Ovary (tissue), 9 donors: ENCODE data around the gene AUTS2. TPM values are rescaled to one million over a fixed set of nuclear protein-coding genes. Genes with fewer than 3 reads are reported as not detected.
A peak's percentile ranks its signal among the peaks of the same experiment; 100 is the strongest.

Experiments used
- DNase-seq, 5 donors: peaks; one replicate each; pipeline ENCODE4 v3.0.0-alpha.2; 2019 to 2020
- H3K27ac ChIP-seq, 2 donors: fragments of 200-600 bp; one replicate each; pipeline versions ENCODE4 v1.5.1 to v1.8.0; 2019 to 2022
- H3K27me3 ChIP-seq: fragments of 200-600 bp; one replicate; pipeline ENCODE4 v1.8.0; 2022
- H3K36me3 ChIP-seq: fragments of 200-600 bp; sonication (generic); one replicate; pipeline ENCODE4 v1.5.1; 2019
- H3K4me1 ChIP-seq: one replicate; pipeline ENCODE4 v1.8.1; 2013; ENCODE audit warnings: mild to moderate bottlenecking, moderate library complexity; ENCODE audit not compliant: insufficient read depth
- H3K4me3 ChIP-seq: fragments of 200-600 bp; sonication (generic); one replicate; pipeline ENCODE4 v1.5.1; 2017
- H3K9me3 ChIP-seq, 2 donors: fragments of 200-600 bp in 1 of 2; sonication (generic) in 1 of 2; one replicate each; pipeline versions ENCODE4 v1.5.1 to v1.8.1; 2013 to 2019; ENCODE audit warnings: mild to moderate bottlenecking in 1 of 2, moderate library complexity in 1 of 2
- EP300 ChIP-seq: sonication (generic); formaldehyde crosslinking; IDR thresholded peaks from one replicate; pipeline ENCODE4 v1.6.1; 2017; ENCODE audit warnings: antibody characterized with exemption
- POLR2A ChIP-seq: fragments of 450-650 bp; IDR thresholded peaks from one replicate; pipeline ENCODE4 v1.6.1; 2017; ENCODE audit warnings: antibody characterized with exemption, mild to moderate bottlenecking, moderate library complexity
- WGBS, 3 donors: extraction: QIAGEN DNeasy Blood & Tissue Kit in 1 of 3; methylation state at CpG; one replicate each; pipeline versions ENCODE4 v1.1.5 to v1.1.7; 2013 to 2017; 5-methylcytosine and 5-hydroxymethylcytosine counted together
- intact Hi-C, 4 donors: fragments of 100-400 bp; cut with DNase I; formaldehyde crosslinking; loops; one replicate each; pipeline versions ENCODE4 v1.11.0 to v1.15.1; 2022 to 2023
- polyA plus RNA-seq, 2 donors: library from polyadenylated mRNA; stranded (reverse); fragments of 200-250 nt in 1 of 2; fragments of 350-450 nt in 1 of 2; fragmentation: Illumina TruSeq in 1 of 2; extraction: RNeasy Lipid Tissue Mini Kit (QIAGEN cat#74804) in 1 of 2; gene quantifications; one replicate each; pipeline ENCODE4 v1.2.3, GENCODE V29; 2013 to 2014
- total RNA-seq, 7 donors: library from RNA; depleted of rRNA in 2 of 7; stranded (reverse); fragments of >200 nt in 2 of 7; fragmentation: NEBNext Ultra II Directional in 3 of 7; extraction: Animal tissue kit (Norgen Biotek cat#: 25700) in 3 of 7; gene quantifications; one replicate each; pipeline versions ENCODE4 v1.1.0 to v1.2.4, GENCODE V29; 2016 to 2023
- TF ChIP-seq, protein P1 (sequence below), 3 donors: fragments of 450-650 bp in 2 of 3; fragments of 200-600 bp in 1 of 3; IDR thresholded peaks; one replicate each; pipeline versions ENCODE4 v1.5.1 to v1.8.0; 2016 to 2022; ENCODE audit warnings: antibody characterized with exemption in 3 of 3, mild to moderate bottlenecking in 1 of 3
- donor health status: DM: no; HTN: no; CAD: no; lungs with moderate emphysema.
- donor health status: DM: no; HTN: no; CAD: no.
- donor health status: Bipolar disorder and iron deficiency.
- donor health status: DM: yes; HTN: yes; CAD: no.
- donor health status: DM: no; HTN: no; CAD: no.
- donor health status: DM: yes; HTN: yes; CAD: no.

AUTS2 gene
- total and polyA plus RNA-seq, 9 donors: 18.3 to 60.9 (median 44.9) TPM

DNA sequence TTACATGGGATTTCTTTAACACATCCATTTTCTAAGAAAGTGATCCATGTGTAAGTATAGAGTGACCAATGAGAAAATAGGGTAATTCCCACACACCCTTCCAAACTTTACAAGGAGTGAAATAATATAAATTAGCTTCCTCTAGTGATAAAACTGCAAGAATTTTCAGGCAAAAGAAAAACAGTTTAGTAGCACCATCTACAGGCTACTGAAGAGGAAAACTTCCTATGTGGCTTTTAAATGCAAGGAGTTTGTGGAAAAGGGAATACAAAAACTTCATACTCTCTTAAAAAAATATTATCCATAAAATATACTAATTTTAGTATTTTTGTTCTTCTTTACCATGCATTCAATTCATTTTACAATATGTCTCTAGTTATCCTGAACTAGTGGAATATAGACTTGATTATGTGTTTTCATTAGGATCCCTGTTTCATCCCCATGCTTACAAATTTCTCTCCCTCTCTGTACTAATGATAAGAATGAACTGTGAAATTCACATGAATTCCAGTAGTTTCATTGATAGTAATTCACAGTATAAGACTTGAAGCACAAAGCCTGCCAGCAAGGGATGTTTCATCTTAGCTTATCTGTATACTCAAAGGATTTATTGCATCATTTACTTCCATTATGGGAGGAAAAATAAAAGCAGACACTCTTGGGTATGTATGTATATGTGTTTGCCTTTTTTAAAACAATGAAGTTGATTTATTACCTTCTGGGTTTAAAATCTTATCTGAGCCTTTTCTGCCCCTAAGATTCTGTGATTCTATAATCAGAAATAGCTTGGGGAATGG, 442.9 kb downstream of the AUTS2 start:
- DNase-seq: no peak
- TF ChIP-seq, protein P1, sequence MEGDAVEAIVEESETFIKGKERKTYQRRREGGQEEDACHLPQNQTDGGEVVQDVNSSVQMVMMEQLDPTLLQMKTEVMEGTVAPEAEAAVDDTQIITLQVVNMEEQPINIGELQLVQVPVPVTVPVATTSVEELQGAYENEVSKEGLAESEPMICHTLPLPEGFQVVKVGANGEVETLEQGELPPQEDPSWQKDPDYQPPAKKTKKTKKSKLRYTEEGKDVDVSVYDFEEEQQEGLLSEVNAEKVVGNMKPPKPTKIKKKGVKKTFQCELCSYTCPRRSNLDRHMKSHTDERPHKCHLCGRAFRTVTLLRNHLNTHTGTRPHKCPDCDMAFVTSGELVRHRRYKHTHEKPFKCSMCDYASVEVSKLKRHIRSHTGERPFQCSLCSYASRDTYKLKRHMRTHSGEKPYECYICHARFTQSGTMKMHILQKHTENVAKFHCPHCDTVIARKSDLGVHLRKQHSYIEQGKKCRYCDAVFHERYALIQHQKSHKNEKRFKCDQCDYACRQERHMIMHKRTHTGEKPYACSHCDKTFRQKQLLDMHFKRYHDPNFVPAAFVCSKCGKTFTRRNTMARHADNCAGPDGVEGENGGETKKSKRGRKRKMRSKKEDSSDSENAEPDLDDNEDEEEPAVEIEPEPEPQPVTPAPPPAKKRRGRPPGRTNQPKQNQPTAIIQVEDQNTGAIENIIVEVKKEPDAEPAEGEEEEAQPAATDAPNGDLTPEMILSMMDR (IDR thresholded peaks at IDR 0.05): peak in 1 of 3 donors; percentile 37
- TF ChIP-seq POLR2A: no peak
- Histone ChIP-seq H3K27ac (no peak overlapping the region), H3K4me3 (no peak overlapping the region), H3K9me3 (no peaks in the 10 kb centered on the region), H3K27me3 (no peaks in the 10 kb centered on the region), H3K36me3 (no peaks in the 10 kb centered on the region), H3K4me1 (no peaks in the 10 kb centered on the region)
- intact Hi-C loops: loop anchor here in 2 of 4 donors (10.0 kb wide), 1 partner anchor 654 kb away; no protein-coding TSS in a partner anchor

DNA sequence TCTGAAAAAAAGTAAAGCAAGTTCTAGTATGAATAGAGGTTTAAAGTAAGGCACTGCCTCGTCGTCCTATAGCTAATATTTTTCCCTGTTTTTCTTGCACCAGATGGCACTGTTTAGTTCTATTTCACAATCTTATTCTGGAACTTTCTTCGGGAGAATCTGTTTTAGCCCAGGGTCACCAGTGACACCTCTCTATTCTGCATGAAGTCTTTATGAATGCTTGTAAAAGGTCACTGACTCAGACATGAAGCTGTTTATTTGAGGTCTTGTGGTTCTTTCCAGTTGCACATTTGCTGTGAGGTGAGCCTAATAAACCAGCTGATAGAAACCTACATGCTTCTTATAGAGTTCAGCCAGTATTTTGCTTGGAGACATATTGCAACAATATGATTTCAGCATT, 444.3 kb downstream of the AUTS2 start:
- intact Hi-C loops: loop anchor here in 2 of 4 donors (10.0 kb wide), 1 partner anchor 652 kb away; no protein-coding TSS in a partner anchor
- TF ChIP-seq POLR2A (no peak), EP300 (no peak)
- TF ChIP-seq, protein P1 (IDR thresholded peaks at IDR 0.05): peak in 1 of 3 donors; percentile 26
- Histone ChIP-seq H3K36me3 (no peaks in the 10 kb centered on the region), H3K27me3 (no peaks in the 10 kb centered on the region), H3K9me3 (no peaks in the 10 kb centered on the region), H3K27ac (no peak overlapping the region), H3K4me1 (no peaks in the 10 kb centered on the region), H3K4me3 (no peak overlapping the region)
- WGBS, 3 donors: 14 to 22% (median 15%) methylated on average over 3 of the region's 3 CpGs
- DNase-seq: no peak

DNA sequence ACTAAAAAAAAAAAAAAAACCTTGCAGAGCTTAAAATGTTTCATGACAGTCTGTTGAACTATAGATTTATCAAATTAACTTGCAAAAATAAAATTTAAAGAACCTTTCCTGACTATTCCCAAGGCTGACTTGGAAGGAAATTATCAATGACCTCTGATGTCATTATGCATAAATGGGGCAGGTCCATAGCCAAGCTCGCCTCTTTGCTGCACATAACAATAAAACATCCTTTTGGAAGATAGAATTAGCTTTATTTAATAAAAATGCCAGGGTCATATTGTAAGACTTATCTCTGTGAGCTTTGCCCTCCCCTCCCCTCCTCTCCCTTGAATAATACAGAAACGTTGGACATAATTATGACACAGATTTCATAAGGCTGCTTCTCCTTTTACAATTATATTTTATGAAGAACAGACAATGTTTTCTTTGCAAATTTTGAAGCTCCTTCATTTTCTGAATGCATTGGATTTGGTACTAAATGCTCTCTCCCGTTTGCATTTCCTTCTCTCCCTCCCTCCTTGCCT, 444.8 kb downstream of the AUTS2 start:
- WGBS, 3 donors: 54 to 62% (median 56%) methylated on average over 3 of the region's 3 CpGs
- Histone ChIP-seq H3K9me3 (no peaks in the 10 kb centered on the region), H3K27ac (no peak overlapping the region), H3K4me3 (no peak overlapping the region), H3K27me3 (no peaks in the 10 kb centered on the region), H3K4me1 (no peaks in the 10 kb centered on the region), H3K36me3 (no peaks in the 10 kb centered on the region)
- intact Hi-C loops: loop anchor here in 2 of 4 donors (10.0 kb wide), 1 partner anchor 652 kb away; no protein-coding TSS in a partner anchor
- DNase-seq: no peak
- TF ChIP-seq EP300: no peak
- TF ChIP-seq, protein P1 (IDR thresholded peaks at IDR 0.05): no peak
- TF ChIP-seq POLR2A: no peak

DNA sequence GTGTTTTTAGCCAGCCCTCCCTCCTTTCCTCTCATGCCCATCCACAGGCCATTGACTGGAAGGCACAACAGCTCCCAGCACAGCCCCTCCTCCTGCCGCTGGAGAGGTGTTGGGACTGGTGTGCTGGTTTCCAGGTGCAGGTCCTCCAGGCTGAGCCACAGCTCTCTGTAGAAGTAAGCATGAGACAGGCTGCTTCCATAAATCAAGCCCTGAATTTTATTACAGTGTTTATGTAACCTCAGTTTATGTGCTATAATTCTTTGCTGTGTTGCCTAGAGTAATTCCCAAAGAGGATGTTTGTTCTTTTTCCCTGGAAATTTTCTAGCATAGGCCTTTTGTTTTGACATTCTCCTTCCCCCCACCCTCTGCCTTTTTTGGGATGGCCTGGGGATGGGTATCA, 445.8 kb downstream of the AUTS2 start:
- Histone ChIP-seq H3K27me3 (no peaks in the 10 kb centered on the region), H3K36me3 (no peaks in the 10 kb centered on the region), H3K27ac (no peak overlapping the region), H3K4me1 (no peaks in the 10 kb centered on the region), H3K4me3 (no peak overlapping the region), H3K9me3 (no peaks in the 10 kb centered on the region)
- TF ChIP-seq, protein P1 (IDR thresholded peaks at IDR 0.05): no peak
- TF ChIP-seq POLR2A (no peak), EP300 (no peak)
- no peak for DNase-seq
- WGBS, 3 donors: 70 to 94% (median 83%) methylated on average over 1 of the region's 1 CpG
- intact Hi-C loops: loop anchor here in 2 of 4 donors (10.0 kb wide), 1 partner anchor 651 kb away; no protein-coding TSS in a partner anchor
